ENCODE measurements around the gene CUL5. TPM values are rescaled to one million over a fixed set of nuclear protein-coding genes. Genes with fewer than 3 reads are reported as not detected.

CUL5 gene
- total RNA-seq, 4 donors from 2014 or later, result 23.8 to 33.6 (median 27.7) TPM

GRCh38 chr11:108142304-108142703, 133.6 kb downstream of the CUL5 start:
- no peak overlapping the region for H3K4me3 ChIP-seq
- H3K27me3 ChIP-seq, result no peaks in the 10 kb centered on the region
- 93% methylated on average over 7 of the region's 7 CpGs; no CpG with 5 or more reads in 1 of the 2 donors for WGBS, 2 donors (ENCODE audit: low coverage in 1 of 2)
- no peaks in the 10 kb centered on the region for H3K4me1 ChIP-seq
- TF ChIP-seq CTCF (IDR thresholded peaks at IDR 0.05), result no peak
- TF ChIP-seq POLR2A (IDR thresholded peaks at IDR 0.05), result no peak
- no peak for TF ChIP-seq POLR2AphosphoS5 (IDR thresholded peaks at IDR 0.05)
- no peak for TF ChIP-seq EP300 (IDR thresholded peaks at IDR 0.05; ENCODE audit: low read depth)
- intact Hi-C loops (cut with DNase I; ENCODE audit: low total_unique reads), result no loop called here
- H3K9me3 ChIP-seq, result no peaks in the 10 kb centered on the region
- in situ Hi-C loops (cut with MboI; ENCODE audit: low pct_ligation_motif_present in 1 of 4, low pct_unique_long_range_greater_than_20kb in 1 of 4, low sequenced_read_pairs in 3 of 4), result loop anchor here in 2 of 4 donors (25.0 kb wide), 2 partner anchors 345 to 520 kb away; partner anchors contain the start of genes DDX10 (in 1 of the 2) and POGLUT3 (in 1 of the 2)
- no peak overlapping the region for H3K27ac ChIP-seq
- DNase-seq, result no peak
- peaks cover 0 to 75% (median 32%) of the 10 kb centered on the region in 4 donors for H3K36me3 ChIP-seq

- 84 to 85% methylated on average over 3 of the region's 3 CpGs for WGBS, 2 donors (ENCODE audit: low coverage in 1 of 2)
- no peak overlapping the region for H3K27ac ChIP-seq
- H3K4me1 ChIP-seq, result no peaks in the 10 kb centered on the region
- TF ChIP-seq EP300 (IDR thresholded peaks at IDR 0.05; ENCODE audit: low read depth), result no peak
- no peak for TF ChIP-seq POLR2A (IDR thresholded peaks at IDR 0.05)
- no peak for TF ChIP-seq CTCF (IDR thresholded peaks at IDR 0.05)
- TF ChIP-seq POLR2AphosphoS5 (IDR thresholded peaks at IDR 0.05), result no peak
- DNase-seq, result no peak
- H3K36me3 ChIP-seq, result peaks cover 0 to 86% (median 41%) of the 10 kb centered on the region in 4 donors
- no peaks in the 10 kb centered on the region for H3K27me3 ChIP-seq
- in situ Hi-C loops (cut with MboI; ENCODE audit: low pct_ligation_motif_present in 1 of 4, low pct_unique_long_range_greater_than_20kb in 1 of 4, low sequenced_read_pairs in 3 of 4) (loop anchor here in 2 of 4 donors (25.0 kb wide), 2 partner anchors 343 to 518 kb away; partner anchors contain the start of genes DDX10 (in 1 of the 2) and POGLUT3 (in 1 of the 2)), intact Hi-C loops (cut with DNase I; ENCODE audit: low total_unique reads) (no loop called here)
- H3K9me3 ChIP-seq, result no peaks in the 10 kb centered on the region
- no peak overlapping the region for H3K4me3 ChIP-seq
These were observed 135.9 kb downstream of the CUL5 start for GRCh38 chr11:108144615-108145014.

DNA sequence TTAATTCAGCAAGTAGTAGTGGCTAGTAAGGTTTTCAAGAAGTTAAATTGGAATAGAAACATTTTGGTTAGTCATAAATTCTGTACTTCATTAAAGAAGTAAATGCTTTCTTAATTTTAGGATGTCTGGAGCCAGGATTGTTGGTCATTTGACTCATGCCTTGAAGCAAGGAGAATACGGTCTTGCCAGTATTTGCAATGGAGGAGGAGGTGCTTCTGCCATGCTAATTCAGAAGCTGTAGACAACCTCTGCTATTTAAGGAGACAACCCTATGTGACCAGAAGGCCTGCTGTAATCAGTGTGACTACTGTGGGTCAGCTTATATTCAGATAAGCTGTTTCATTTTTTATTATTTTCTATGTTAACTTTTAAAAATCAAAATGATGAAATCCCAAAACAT, 138.5 kb downstream of the CUL5 start:
- in situ Hi-C loops (cut with MboI; ENCODE audit: low pct_ligation_motif_present in 1 of 4, low pct_unique_long_range_greater_than_20kb in 1 of 4, low sequenced_read_pairs in 3 of 4), result loop anchor here in 2 of 4 donors (25.0 kb wide), 2 partner anchors 340 to 515 kb away; partner anchors contain the start of genes DDX10 (in 1 of the 2) and POGLUT3 (in 1 of the 2)
- peaks cover 0 to 87% (median 42%) of the 10 kb centered on the region in 4 donors for H3K36me3 ChIP-seq
- H3K4me1 ChIP-seq, result no peaks in the 10 kb centered on the region
- no peaks in the 10 kb centered on the region for H3K9me3 ChIP-seq
- no peak for DNase-seq
- intact Hi-C loops (cut with DNase I; ENCODE audit: low total_unique reads), result no loop called here
- H3K27ac ChIP-seq, result no peak overlapping the region
- 75 to 87% methylated on average over 1 of the region's 1 CpG for WGBS, 2 donors (ENCODE audit: low coverage in 1 of 2)
- no peaks in the 10 kb centered on the region for H3K27me3 ChIP-seq
- TF ChIP-seq POLR2AphosphoS5 (IDR thresholded peaks at IDR 0.05), result no peak
- no peak for TF ChIP-seq CTCF (IDR thresholded peaks at IDR 0.05)
- TF ChIP-seq EP300 (IDR thresholded peaks at IDR 0.05; ENCODE audit: low read depth), result no peak
- no peak for TF ChIP-seq POLR2A (IDR thresholded peaks at IDR 0.05)
- no peak overlapping the region for H3K4me3 ChIP-seq

DNA sequence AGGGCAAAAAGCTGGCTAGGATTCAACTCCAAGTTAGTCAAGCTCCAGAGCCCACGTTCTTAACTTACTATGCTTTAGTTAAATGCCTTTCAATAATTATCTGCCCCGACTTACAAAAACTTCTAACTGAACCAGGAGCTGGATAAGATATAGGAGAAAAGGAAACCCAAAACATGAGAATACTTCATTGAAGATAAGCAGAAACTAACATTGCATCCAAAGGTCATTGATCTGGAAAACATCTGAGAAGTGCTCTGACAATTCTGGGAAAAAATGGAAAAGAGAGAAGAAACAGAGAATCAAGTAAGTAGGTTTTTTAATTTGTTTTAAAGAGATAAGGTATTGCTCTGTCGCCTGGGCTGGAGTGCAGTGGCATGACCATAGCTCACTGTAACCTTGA, 139.9 kb downstream of the CUL5 start:
- no peaks in the 10 kb centered on the region for H3K4me1 ChIP-seq
- DNase-seq, result no peak
- H3K4me3 ChIP-seq, result no peak overlapping the region
- intact Hi-C loops (cut with DNase I; ENCODE audit: low total_unique reads), result no loop called here
- no peaks in the 10 kb centered on the region for H3K9me3 ChIP-seq
- no peak overlapping the region for H3K27ac ChIP-seq
- H3K27me3 ChIP-seq, result no peaks in the 10 kb centered on the region
- TF ChIP-seq POLR2AphosphoS5 (IDR thresholded peaks at IDR 0.05), result no peak
- no peak for TF ChIP-seq EP300 (IDR thresholded peaks at IDR 0.05; ENCODE audit: low read depth)
- no peak for TF ChIP-seq POLR2A (IDR thresholded peaks at IDR 0.05)
- TF ChIP-seq CTCF (IDR thresholded peaks at IDR 0.05), result no peak
- WGBS, 2 donors (ENCODE audit: low coverage in 1 of 2), result 71 to 79% methylated on average over 3 of the region's 3 CpGs
- in situ Hi-C loops (cut with MboI; ENCODE audit: low pct_ligation_motif_present in 1 of 4, low pct_unique_long_range_greater_than_20kb in 1 of 4, low sequenced_read_pairs in 3 of 4), result loop anchor here in 2 of 4 donors (25.0 kb wide), 2 partner anchors 339 to 514 kb away; partner anchors contain the start of genes DDX10 (in 1 of the 2) and POGLUT3 (in 1 of the 2)
- peaks cover 0 to 79% (median 36%) of the 10 kb centered on the region in 4 donors for H3K36me3 ChIP-seq
